ENCODE measurements around the gene CDH2.

Gene CDH2

GRCh38 chr18:28128659-28128980 lies 48.3 kb downstream of the CDH2 start:
- TF ChIP-seq CTCF (IDR thresholded peaks at IDR 0.05; ENCODE audit: low read length, missing control alignments), result no peak
- DNase-seq (ENCODE audit: low read depth), result no peak

GRCh38 chr18:28127763-28128658 lies 48.9 kb downstream of the CDH2 start:
- TF ChIP-seq CTCF (IDR thresholded peaks at IDR 0.05; ENCODE audit: low read length, missing control alignments), result no peak
- H3K4me3 ChIP-seq (replicated peaks; ENCODE audit: low read depth, low read length), result no peak overlapping the region
- no peak for DNase-seq (ENCODE audit: low read depth)

More at GRCh38 chr18:28128659-28128980, 48.3 kb downstream of the CDH2 start:
- no peak overlapping the region for H3K4me3 ChIP-seq (replicated peaks; ENCODE audit: low read depth, low read length)

- no peak for DNase-seq (ENCODE audit: low read depth)
- TF ChIP-seq CTCF (IDR thresholded peaks at IDR 0.05; ENCODE audit: low read length, missing control alignments), result no peak
Observed at GRCh38 chr18:28127228-28127627, 49.7 kb downstream of the CDH2 start.

GRCh38 chr18:28126768-28127167 lies 50.2 kb downstream of the CDH2 start:
- no peak for TF ChIP-seq CTCF (IDR thresholded peaks at IDR 0.05; ENCODE audit: low read length, missing control alignments)
- H3K4me3 ChIP-seq (replicated peaks; ENCODE audit: low read depth, low read length), result no peak overlapping the region
- DNase-seq (ENCODE audit: low read depth), result no peak

More at GRCh38 chr18:28127228-28127627, 49.7 kb downstream of the CDH2 start:
- H3K4me3 ChIP-seq (replicated peaks; ENCODE audit: low read depth, low read length), result no peak overlapping the region

- peak; percentile 49 for DNase-seq (ENCODE audit: low read depth)
- TF ChIP-seq CTCF (IDR thresholded peaks at IDR 0.05; ENCODE audit: low read length, missing control alignments), result no peak
- peak overlapping the region; percentile 34 for H3K4me3 ChIP-seq (replicated peaks; ENCODE audit: low read depth, low read length)
Observed at GRCh38 chr18:28125051-28125450, 51.9 kb downstream of the CDH2 start.

GRCh38 chr18:28124131-28125029 lies 52.5 kb downstream of the CDH2 start:
- TF ChIP-seq CTCF (IDR thresholded peaks at IDR 0.05; ENCODE audit: low read length, missing control alignments), result no peak
- peak overlapping the region; percentile 34 for H3K4me3 ChIP-seq (replicated peaks; ENCODE audit: low read depth, low read length)
- DNase-seq (ENCODE audit: low read depth), result peak; percentile 61

Data from fibroblast of pulmonary artery (primary cell).